ENCODE results near the gene MATN1. TPM values are rescaled to one million over a fixed set of nuclear protein-coding genes. Genes with fewer than 3 reads are reported as not detected.
A peak's percentile ranks its signal among the peaks of the same experiment; 100 is the strongest.

Gene MATN1
- total RNA-seq, 1 experiment from 2014 or later = 0.47 TPM

- POLR2A ChIA-PET = interaction anchor here (0.6 to 1.3 kb wide), 5 partner anchors 10 to 192 kb away, joined by 3 read pairs; no protein-coding TSS in a partner anchor
- BruUV-seq (replicated peaks) = no TSS peak
- no peak overlapping the region for H3K4me3 Mint-ChIP-seq (ENCODE audit: unreplicated experiment)
- no peak overlapping the region for H3K27ac Mint-ChIP-seq (ENCODE audit: low read depth, unreplicated experiment)
- no peak for TF ChIP-seq CTCF (IDR thresholded peaks at IDR 0.05; ENCODE audit: unreplicated experiment)
- H3K27me3 Mint-ChIP-seq (ENCODE audit: insufficient read depth, unreplicated experiment) = no peaks in the 10 kb centered on the region
- peaks cover 28% of the 10 kb centered on the region for H3K4me1 Mint-ChIP-seq (ENCODE audit: insufficient read depth, unreplicated experiment)
- DNase-seq (ENCODE audit: unreplicated experiment) = no peak
- intact Hi-C loops (cut with micrococcal nuclease) = no loop called here
- peaks cover 9% of the 10 kb centered on the region for H3K36me3 Mint-ChIP-seq (ENCODE audit: insufficient read depth, unreplicated experiment)
- CTCF ChIA-PET = interaction anchor here (0.6 to 1.5 kb wide), 5 partner anchors 18 to 169 kb away, joined by 3 to 7 read pairs (median 3); no protein-coding TSS in a partner anchor
- no peaks in the 10 kb centered on the region for H3K9me3 Mint-ChIP-seq (ENCODE audit: unreplicated experiment)
Observed at GRCh38 chr1:30742300-30742962, 19.0 kb upstream of the MATN1 start.

- no peaks in the 10 kb centered on the region for H3K27me3 Mint-ChIP-seq (ENCODE audit: insufficient read depth, unreplicated experiment)
- intact Hi-C loops (cut with micrococcal nuclease) = no loop called here
- H3K36me3 Mint-ChIP-seq (ENCODE audit: insufficient read depth, unreplicated experiment) = peaks cover 9% of the 10 kb centered on the region
- H3K4me3 Mint-ChIP-seq (ENCODE audit: unreplicated experiment) = no peak overlapping the region
- DNase-seq (ENCODE audit: unreplicated experiment) = peak; percentile 31
- ChIA-PET POLR2A (no interaction called here), CTCF (interaction anchor here (0.6 kb wide), 1 partner anchor 740 kb away, joined by 3 read pairs; no protein-coding TSS in a partner anchor)
- peaks cover 18% of the 10 kb centered on the region for H3K4me1 Mint-ChIP-seq (ENCODE audit: insufficient read depth, unreplicated experiment)
- no peaks in the 10 kb centered on the region for H3K9me3 Mint-ChIP-seq (ENCODE audit: unreplicated experiment)
- no TSS peak for BruUV-seq (replicated peaks)
- H3K27ac Mint-ChIP-seq (ENCODE audit: low read depth, unreplicated experiment) = no peak overlapping the region
- TF ChIP-seq CTCF (IDR thresholded peaks at IDR 0.05; ENCODE audit: unreplicated experiment) = no peak
Observed at GRCh38 chr1:30741239-30741894, 18.0 kb upstream of the MATN1 start.

- intact Hi-C loops (cut with micrococcal nuclease) = no loop called here
- H3K4me1 Mint-ChIP-seq (ENCODE audit: insufficient read depth, unreplicated experiment) = peaks cover 12% of the 10 kb centered on the region
- no peak for DNase-seq (ENCODE audit: unreplicated experiment)
- no peak overlapping the region for H3K27ac Mint-ChIP-seq (ENCODE audit: low read depth, unreplicated experiment)
- POLR2A ChIA-PET = no interaction called here
- CTCF ChIA-PET = interaction anchor here (0.6 kb wide), 2 partner anchors 426 to 739 kb away, joined by 3 read pairs; no protein-coding TSS in a partner anchor
- peaks cover 9% of the 10 kb centered on the region for H3K36me3 Mint-ChIP-seq (ENCODE audit: insufficient read depth, unreplicated experiment)
- TF ChIP-seq CTCF (IDR thresholded peaks at IDR 0.05; ENCODE audit: unreplicated experiment) = no peak
- no TSS peak for BruUV-seq (replicated peaks)
- no peaks in the 10 kb centered on the region for H3K9me3 Mint-ChIP-seq (ENCODE audit: unreplicated experiment)
- H3K27me3 Mint-ChIP-seq (ENCODE audit: insufficient read depth, unreplicated experiment) = no peaks in the 10 kb centered on the region
- H3K4me3 Mint-ChIP-seq (ENCODE audit: unreplicated experiment) = no peak overlapping the region
Observed at GRCh38 chr1:30740251-30741238, 17.2 kb upstream of the MATN1 start.

GRCh38 chr1:30739601-30740000, 16.2 kb upstream of the MATN1 start:
- no peaks in the 10 kb centered on the region for H3K27me3 Mint-ChIP-seq (ENCODE audit: insufficient read depth, unreplicated experiment)
- peaks cover 12% of the 10 kb centered on the region for H3K36me3 Mint-ChIP-seq (ENCODE audit: insufficient read depth, unreplicated experiment)
- ChIA-PET CTCF (no interaction called here), POLR2A (no interaction called here)
- DNase-seq (ENCODE audit: unreplicated experiment) = no peak
- no peak for TF ChIP-seq CTCF (IDR thresholded peaks at IDR 0.05; ENCODE audit: unreplicated experiment)
- H3K4me3 Mint-ChIP-seq (ENCODE audit: unreplicated experiment) = no peak overlapping the region
- BruUV-seq (replicated peaks) = no TSS peak
- H3K27ac Mint-ChIP-seq (ENCODE audit: low read depth, unreplicated experiment) = no peak overlapping the region
- intact Hi-C loops (cut with micrococcal nuclease) = no loop called here
- H3K4me1 Mint-ChIP-seq (ENCODE audit: insufficient read depth, unreplicated experiment) = peaks cover 12% of the 10 kb centered on the region
- H3K9me3 Mint-ChIP-seq (ENCODE audit: unreplicated experiment) = no peaks in the 10 kb centered on the region
